Right ventricle myocardium superior (tissue), 1 donor: ENCODE data around the gene STEAP3. TPM values are rescaled to one million over a fixed set of nuclear protein-coding genes. Genes with fewer than 3 reads are reported as not detected.

Experiments used
- ATAC-seq: fragments of 200-7000 bp; cut with Tn5 transposase; one replicate; pipeline ENCODE4 v1.9.1; 2020; ENCODE audit warnings: mild to moderate bottlenecking; ENCODE audit not compliant: poor library complexity
- DNase-seq: peaks from one replicate; pipeline ENCODE4 v3.0.0-alpha.2; 2020
- intact Hi-C: fragments of 100-400 bp; cut with DNase I; formaldehyde crosslinking; loops from one replicate; pipeline ENCODE4 v1.11.2; 2022
- total RNA-seq: library from RNA; stranded (reverse); fragmentation: NEBNext Ultra II Directional; extraction: Animal tissue kit (Norgen Biotek cat#: 25700); gene quantifications from one replicate; pipeline ENCODE4 v1.2.1, GENCODE V29; 2021
- donor health status: DM: no; HTN: yes; CAD: no; lungs with severe emphysema.

Gene STEAP3
- total RNA-seq, 1 donor from 2014 or later = 10.8 TPM

DNA sequence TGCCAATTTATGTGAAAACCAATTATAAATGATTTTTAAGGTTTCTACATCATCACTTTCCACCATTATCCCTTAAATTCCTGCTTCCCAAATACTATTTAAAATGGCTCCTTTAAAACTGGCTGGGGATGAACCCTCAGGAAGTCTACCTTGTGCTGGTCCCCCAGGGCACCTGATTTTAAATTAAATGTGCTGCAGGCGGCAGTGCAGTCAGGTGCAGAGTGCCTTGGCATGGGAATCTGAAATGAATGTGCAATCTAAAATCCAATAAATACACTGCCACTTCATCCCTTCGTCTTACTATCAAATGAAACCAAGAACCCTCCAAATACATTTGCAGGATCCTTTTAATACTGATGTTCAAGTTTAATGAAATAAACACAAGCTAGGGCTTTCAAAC, 81.2 kb downstream of the STEAP3 start:
- ATAC-seq (peak; percentile 46), DNase-seq (no peak)
- intact Hi-C loops = no loop called here

DNA sequence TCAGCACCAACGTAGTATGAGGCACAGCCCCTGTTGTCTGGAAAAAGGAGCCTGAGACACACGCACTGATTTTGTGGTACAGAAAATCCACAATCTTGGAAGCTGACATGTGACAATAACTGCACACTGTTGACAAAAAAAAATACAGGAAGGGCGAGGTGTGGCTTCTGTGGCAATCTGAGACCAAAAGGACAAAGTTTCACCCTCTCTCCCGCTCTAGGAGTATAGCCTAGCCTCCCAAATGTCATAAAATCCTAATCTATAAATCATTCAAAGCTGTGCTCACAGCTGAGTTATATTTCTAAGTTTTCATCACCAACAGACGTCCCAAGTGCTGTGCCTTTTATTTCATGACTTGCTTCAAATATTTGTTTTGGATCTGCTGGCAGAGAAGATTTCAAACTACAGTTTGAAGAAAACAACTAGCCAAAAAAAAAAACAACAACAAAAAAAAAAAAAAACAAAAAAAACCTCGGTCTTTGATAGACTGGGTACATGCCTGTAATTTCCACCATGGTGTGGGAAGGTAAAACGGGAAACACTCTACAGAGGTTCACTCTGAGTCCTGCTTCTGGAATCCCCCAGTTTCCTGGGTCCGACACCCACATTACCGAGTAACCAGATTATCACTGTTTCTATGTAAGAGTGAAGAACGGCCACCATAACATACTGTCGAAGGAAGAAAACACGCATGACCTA, 82.0 kb downstream of the STEAP3 start:
- ATAC-seq = peak; percentile 47
- no peak for DNase-seq
- intact Hi-C loops = no loop called here

DNA sequence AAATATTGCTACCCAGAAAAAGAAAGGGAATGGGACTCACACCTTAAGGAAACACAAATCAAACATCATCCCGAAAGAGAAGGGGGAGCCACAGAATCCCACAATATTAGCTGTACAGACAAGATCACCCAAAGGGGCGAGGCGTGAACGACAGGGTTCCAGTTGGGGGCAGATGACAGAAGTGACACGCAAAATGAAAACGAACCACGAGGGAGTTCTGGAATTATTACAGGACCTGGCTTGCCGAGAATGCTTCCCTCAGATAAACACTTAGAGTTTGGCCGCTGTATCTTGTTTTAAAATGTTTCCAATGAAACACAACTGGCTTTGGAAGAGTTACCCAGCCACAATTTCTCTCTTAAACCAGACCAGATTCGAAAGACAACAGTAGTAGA, 82.6 kb downstream of the STEAP3 start:
- intact Hi-C loops = no loop called here
- ATAC-seq = peak; percentile 72

DNA sequence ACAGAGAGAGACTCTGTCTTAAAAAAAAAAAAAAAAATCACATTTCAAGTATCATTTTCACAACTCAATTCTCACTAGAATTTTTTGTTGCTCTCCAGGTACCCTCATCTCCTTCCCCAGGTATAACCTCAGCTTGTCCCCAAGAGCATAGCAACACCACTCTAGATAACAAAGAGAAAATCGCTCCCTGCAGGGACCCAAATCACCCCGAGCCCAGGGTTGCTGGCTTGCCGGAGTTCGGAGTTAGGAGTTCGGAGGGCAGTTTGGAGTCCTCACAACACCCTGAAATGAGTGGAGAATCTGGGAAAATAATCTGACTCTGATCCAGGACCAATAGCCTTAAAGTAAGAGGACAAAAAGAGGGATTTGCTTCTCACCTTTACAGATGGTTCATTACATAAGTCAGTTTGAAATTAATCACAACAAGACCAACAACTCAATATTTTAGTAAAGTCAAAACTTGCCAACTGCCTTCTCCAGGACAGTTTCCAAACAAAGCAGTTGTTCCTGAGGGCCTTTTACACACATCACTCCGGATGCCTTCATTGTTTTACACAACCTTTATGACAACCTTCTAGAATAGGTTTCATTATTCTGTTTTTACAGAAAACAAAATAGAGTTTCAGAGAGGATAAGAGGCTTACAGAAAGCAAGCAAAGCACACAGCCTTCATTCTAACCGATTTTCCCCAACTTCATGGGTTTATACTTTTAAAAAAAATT, 83.9 kb downstream of the STEAP3 start:
- no peak for ATAC-seq
- intact Hi-C loops = no loop called here
- no peak for DNase-seq

More for the DNA sequence above, 82.6 kb downstream of the STEAP3 start:
- no peak for DNase-seq

DNA sequence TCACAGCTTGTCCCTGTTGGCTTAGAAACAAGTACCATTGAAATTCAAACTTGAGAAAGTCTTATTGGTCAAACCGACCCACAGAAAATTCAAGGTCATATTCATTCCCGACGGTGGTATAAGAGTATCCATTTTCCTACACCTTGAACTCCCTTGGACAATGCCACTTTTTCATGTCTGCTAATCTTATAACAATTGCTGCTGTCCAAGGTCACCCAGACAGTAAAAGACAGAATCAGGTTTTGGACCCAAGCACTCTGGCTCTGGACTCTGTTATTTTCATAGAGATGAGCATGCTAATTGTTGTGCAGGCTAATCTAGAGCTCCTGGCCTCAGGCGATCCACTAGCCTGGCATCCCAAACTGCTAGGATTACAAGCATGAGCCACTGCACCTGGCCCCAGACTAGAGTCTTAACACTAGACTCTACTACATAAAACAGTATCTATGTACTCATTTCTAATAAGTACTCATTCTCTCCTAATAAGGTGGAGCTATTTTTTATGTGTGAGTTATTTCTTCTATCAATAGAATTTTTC, 85.2 kb downstream of the STEAP3 start:
- ATAC-seq = no peak
- intact Hi-C loops = no loop called here
- DNase-seq = no peak

DNA sequence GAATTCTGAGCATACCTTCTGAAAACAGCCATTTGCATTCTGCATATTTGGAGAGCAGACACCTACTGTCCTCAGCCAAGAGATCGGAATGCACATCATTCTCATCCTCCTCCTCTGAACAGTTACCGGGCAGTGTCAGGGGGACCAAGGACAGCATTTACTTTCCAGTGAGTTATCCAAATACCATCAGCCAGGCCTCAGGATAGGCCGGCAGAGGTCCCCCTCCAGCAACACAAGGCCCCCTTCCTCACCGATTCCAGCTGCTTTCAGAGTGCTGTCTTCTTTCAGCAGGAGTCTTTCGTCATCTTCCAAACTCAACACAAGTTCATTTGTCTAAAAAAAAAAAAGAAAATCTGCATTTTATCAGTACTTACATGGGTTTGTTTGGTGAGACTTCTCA, 87.7 kb downstream of the STEAP3 start:
- DNase-seq (no peak), ATAC-seq (no peak)
- intact Hi-C loops = no loop called here

DNA sequence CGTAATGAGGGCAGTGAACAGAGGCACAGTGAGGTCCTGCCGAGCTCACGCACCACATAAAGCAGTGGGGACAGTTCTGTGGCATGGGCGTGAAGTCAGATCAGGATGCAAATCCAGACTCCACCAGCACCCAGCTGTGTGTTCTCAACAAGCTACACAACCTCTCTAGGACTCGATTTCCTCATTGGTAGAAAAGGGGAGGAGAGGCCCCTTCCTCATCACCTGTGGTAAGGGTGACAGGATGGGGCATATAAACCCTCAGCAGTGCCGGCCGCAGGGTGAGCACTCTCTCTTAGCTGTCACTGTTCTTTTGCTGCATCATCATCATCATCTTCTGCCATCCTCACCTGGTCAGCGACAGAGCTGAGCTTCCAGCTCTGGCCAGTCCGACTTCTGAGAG, 88.2 kb downstream of the STEAP3 start:
- ATAC-seq = no peak
- intact Hi-C loops = no loop called here
- DNase-seq = no peak

Other genes with a start within 250 kb of the STEAP3 start
- not detected for gene C1QL2, start 65.1 kb upstream of the STEAP3 start, total RNA-seq
- 7.9 TPM for gene C2orf76, start 143.0 kb downstream of the STEAP3 start, total RNA-seq
- 284 TPM for gene DBI, start 143.1 kb downstream of the STEAP3 start, total RNA-seq
- 2.8 TPM for gene TMEM37, start 208.0 kb downstream of the STEAP3 start, total RNA-seq